ENCODE data around the gene ABHD5.

DNA sequence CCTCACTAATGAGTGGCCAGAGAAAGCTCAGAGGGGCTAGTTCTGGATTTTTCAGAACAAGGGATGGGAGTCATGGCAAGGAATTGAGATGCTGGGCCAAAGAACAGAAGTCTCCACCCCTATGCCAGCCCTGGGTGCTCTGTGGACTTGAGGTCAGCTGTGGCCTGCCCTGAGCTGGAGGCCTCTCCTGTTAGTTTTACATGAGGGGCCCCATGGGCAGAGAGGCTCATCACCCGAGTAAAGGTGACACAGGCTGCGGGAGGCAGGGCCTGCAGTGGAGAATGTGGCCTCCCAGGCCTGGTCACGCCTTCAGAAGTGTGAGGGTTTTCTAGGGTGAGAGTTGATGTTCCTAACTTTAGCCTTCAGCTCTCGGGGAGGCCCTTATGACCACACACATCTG is 44.9 kb downstream of the ABHD5 start:
- TF ChIP-seq, protein P1, sequence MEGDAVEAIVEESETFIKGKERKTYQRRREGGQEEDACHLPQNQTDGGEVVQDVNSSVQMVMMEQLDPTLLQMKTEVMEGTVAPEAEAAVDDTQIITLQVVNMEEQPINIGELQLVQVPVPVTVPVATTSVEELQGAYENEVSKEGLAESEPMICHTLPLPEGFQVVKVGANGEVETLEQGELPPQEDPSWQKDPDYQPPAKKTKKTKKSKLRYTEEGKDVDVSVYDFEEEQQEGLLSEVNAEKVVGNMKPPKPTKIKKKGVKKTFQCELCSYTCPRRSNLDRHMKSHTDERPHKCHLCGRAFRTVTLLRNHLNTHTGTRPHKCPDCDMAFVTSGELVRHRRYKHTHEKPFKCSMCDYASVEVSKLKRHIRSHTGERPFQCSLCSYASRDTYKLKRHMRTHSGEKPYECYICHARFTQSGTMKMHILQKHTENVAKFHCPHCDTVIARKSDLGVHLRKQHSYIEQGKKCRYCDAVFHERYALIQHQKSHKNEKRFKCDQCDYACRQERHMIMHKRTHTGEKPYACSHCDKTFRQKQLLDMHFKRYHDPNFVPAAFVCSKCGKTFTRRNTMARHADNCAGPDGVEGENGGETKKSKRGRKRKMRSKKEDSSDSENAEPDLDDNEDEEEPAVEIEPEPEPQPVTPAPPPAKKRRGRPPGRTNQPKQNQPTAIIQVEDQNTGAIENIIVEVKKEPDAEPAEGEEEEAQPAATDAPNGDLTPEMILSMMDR (conservative IDR thresholded peaks at IDR 0.05; ENCODE audit: low read length), result no peak
- no peak for TF ChIP-seq EZH2phosphoT487 (IDR thresholded peaks at IDR 0.05; ENCODE audit: borderline replicate concordance, low read depth, low read length)
